ENCODE measurements around the gene KDM5B. TPM values are rescaled to one million over a fixed set of nuclear protein-coding genes. Genes with fewer than 3 reads are reported as not detected.

Gene KDM5B
- polyA plus RNA-seq, 1 experiment: 79.1 TPM

DNA sequence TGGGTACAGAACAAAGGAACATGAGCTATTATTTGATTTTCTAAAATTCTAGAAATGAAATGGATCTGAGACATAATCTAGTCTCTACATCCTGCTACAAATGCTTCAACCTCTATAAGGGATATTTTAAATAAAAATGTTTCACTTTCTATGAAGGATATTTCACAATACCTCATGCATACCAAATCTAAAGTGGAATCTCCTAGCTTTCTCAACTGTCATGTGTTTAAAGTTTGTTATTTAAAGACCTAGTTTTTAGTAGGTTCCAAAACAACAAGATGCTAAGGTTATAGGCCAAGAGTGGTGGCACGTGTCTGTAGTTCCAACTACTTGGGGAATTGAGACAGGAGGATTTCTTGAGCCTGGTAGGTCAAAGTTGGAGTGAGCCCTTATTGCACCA is 47.6 kb downstream of the KDM5B start:
- POLR2A ChIA-PET: interaction anchor here (0.7 kb wide), 1 partner anchor 19 kb away, joined by 3 read pairs; no protein-coding TSS in a partner anchor
- Histone ChIP-seq H3K9me3 (ENCODE audit: control insufficient read depth, insufficient read depth, low read length) (no peaks in the 10 kb centered on the region), H3K4me3 (ENCODE audit: low read depth, low read length) (no peak overlapping the region), H3K27ac (ENCODE audit: low read depth, low read length) (no peak overlapping the region), H3K27me3 (ENCODE audit: control insufficient read depth, insufficient read depth, low read length) (no peaks in the 10 kb centered on the region)
- TF ChIP-seq, protein P1, sequence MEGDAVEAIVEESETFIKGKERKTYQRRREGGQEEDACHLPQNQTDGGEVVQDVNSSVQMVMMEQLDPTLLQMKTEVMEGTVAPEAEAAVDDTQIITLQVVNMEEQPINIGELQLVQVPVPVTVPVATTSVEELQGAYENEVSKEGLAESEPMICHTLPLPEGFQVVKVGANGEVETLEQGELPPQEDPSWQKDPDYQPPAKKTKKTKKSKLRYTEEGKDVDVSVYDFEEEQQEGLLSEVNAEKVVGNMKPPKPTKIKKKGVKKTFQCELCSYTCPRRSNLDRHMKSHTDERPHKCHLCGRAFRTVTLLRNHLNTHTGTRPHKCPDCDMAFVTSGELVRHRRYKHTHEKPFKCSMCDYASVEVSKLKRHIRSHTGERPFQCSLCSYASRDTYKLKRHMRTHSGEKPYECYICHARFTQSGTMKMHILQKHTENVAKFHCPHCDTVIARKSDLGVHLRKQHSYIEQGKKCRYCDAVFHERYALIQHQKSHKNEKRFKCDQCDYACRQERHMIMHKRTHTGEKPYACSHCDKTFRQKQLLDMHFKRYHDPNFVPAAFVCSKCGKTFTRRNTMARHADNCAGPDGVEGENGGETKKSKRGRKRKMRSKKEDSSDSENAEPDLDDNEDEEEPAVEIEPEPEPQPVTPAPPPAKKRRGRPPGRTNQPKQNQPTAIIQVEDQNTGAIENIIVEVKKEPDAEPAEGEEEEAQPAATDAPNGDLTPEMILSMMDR (IDR thresholded peaks at IDR 0.05; ENCODE audit: low read depth, low read length): no peak
- CTCF ChIA-PET: interaction anchor here (1.2 kb wide), 1 partner anchor 239 kb away, joined by 4 read pairs; no protein-coding TSS in a partner anchor
- DNase-seq (ENCODE audit: low read depth, low spot score): no peak

DNA sequence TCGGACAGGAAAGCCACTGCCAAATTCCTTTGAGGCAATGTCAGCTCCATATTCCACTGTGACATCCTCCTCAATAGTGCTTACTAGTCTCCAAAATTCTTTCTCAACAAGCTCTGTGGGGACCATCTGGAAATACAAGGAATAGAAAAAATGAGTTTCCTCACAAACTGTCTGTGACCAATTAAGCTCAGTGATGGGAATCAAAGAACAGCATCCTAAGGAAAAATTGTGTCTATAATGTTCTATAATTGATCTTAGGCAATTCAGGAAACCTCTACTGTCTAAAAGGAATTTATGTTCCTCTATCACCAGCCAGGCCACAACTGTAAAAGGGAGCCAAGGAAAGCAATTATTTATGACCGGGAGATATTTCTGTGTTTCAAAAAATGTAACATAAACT is 51.8 kb downstream of the KDM5B start:
- no peak overlapping the region for H3K4me3 ChIP-seq (ENCODE audit: low read depth, low read length)
- TF ChIP-seq, protein P1 (IDR thresholded peaks at IDR 0.05; ENCODE audit: low read depth, low read length): no peak
- no peaks in the 10 kb centered on the region for H3K9me3 ChIP-seq (ENCODE audit: control insufficient read depth, insufficient read depth, low read length)
- H3K27me3 ChIP-seq (ENCODE audit: control insufficient read depth, insufficient read depth, low read length): no peaks in the 10 kb centered on the region
- ChIA-PET CTCF (no interaction called here), POLR2A (no interaction called here)
- no peak for DNase-seq (ENCODE audit: low read depth, low spot score)
- H3K27ac ChIP-seq (ENCODE audit: low read depth, low read length): no peak overlapping the region

DNA sequence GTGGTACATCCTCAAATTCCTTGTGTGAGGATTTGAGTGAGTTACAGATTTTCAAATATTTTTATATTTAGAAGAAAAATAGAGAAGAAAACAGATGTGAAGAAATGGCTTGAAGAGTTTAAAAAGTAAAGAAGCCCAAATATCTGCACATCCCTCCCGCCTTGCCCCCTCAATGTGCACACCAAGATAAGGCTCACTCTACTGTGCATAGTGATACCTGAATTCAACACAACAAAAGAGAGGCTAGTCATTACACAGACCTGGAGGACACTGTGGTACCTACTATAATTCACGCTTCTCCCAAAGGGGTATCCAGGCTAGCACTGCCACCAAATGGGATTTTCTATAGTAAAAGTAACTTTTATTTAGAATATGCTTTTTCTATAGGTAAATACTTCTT is 53.9 kb downstream of the KDM5B start:
- H3K27me3 ChIP-seq (ENCODE audit: control insufficient read depth, insufficient read depth, low read length): no peaks in the 10 kb centered on the region
- TF ChIP-seq, protein P1 (IDR thresholded peaks at IDR 0.05; ENCODE audit: low read depth, low read length): no peak
- POLR2A ChIA-PET: no interaction called here
- H3K27ac ChIP-seq (ENCODE audit: low read depth, low read length): no peak overlapping the region
- DNase-seq (ENCODE audit: low read depth, low spot score): no peak
- CTCF ChIA-PET: no interaction called here
- no peak overlapping the region for H3K4me3 ChIP-seq (ENCODE audit: low read depth, low read length)
- H3K9me3 ChIP-seq (ENCODE audit: control insufficient read depth, insufficient read depth, low read length): no peaks in the 10 kb centered on the region

DNA sequence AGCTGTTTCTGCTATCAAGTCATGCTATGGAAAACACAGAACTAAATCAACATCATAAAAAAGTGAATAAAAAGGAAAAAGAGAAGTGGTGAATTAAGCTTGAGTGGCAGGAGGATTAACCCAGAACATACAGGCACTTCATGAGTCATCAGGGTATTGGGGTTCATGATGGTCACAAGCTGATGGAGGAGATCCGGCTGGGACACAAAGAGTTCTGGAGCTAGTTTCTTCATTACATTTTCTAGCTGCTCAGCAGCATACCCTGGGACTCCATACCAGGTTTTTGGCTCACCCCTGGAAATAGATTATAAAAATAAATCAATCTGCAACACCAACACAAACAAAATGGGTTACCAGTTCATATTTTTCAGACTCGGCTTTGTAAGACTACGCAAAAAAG is 55.4 kb downstream of the KDM5B start:
- CTCF ChIA-PET: interaction anchor here (1.2 to 1.4 kb wide), 2 partner anchors 33 to 247 kb away, joined by 4 to 5 read pairs; no protein-coding TSS in a partner anchor
- POLR2A ChIA-PET: no interaction called here
- TF ChIP-seq, protein P1 (IDR thresholded peaks at IDR 0.05; ENCODE audit: low read depth, low read length): no peak
- no peaks in the 10 kb centered on the region for H3K27me3 ChIP-seq (ENCODE audit: control insufficient read depth, insufficient read depth, low read length)
- no peaks in the 10 kb centered on the region for H3K9me3 ChIP-seq (ENCODE audit: control insufficient read depth, insufficient read depth, low read length)
- DNase-seq (ENCODE audit: low read depth, low spot score): peak; percentile 13
- no peak overlapping the region for H3K4me3 ChIP-seq (ENCODE audit: low read depth, low read length)
- H3K27ac ChIP-seq (ENCODE audit: low read depth, low read length): no peak overlapping the region

DNA sequence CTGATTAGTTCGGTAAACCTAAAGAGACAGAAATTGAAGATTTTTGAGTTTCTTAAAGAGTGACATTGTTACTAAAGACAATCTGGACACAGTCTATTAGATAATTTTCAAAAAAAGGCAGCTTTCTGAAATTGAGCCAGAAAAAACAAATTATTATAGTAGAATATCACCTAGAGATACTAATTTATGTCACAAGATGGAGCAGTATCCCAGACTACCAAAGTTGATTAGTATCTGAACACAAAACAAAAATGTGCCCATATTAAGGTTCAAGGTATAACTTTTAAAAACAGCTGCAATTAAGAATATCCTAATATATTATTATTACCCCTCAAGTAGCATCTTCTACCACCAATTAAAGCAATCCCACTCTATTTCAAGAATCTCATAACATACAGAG is 57.5 kb downstream of the KDM5B start:
- CTCF ChIA-PET: interaction anchor here (0.6 to 0.8 kb wide), 2 partner anchors 103 to 248 kb away, joined by 4 to 9 read pairs; no protein-coding TSS in a partner anchor
- TF ChIP-seq, protein P1 (IDR thresholded peaks at IDR 0.05; ENCODE audit: low read depth, low read length): no peak
- POLR2A ChIA-PET: no interaction called here

More for the DNA sequence above, 57.5 kb downstream of the KDM5B start:
- H3K27ac ChIP-seq (ENCODE audit: low read depth, low read length): no peak overlapping the region
- no peaks in the 10 kb centered on the region for H3K9me3 ChIP-seq (ENCODE audit: control insufficient read depth, insufficient read depth, low read length)
- DNase-seq (ENCODE audit: low read depth, low spot score): no peak
- no peak overlapping the region for H3K4me3 ChIP-seq (ENCODE audit: low read depth, low read length)
- H3K27me3 ChIP-seq (ENCODE audit: control insufficient read depth, insufficient read depth, low read length): no peaks in the 10 kb centered on the region

All from AG04450 (cell line).